AG09319 (cell line): ENCODE data around the gene RCOR2.

Experiments used
- DNase-seq: peaks from one replicate; pipeline ENCODE4 v3.0.0-alpha.2; 2010; ENCODE audit warnings: low read depth; ENCODE audit errors: extremely low read depth
- TF ChIP-seq, protein P1 (sequence below): IDR thresholded peaks from 2 replicates; pipeline ENCODE4 v1.5.1; 2011; ENCODE audit warnings: low read depth, mild to moderate bottlenecking, inconsistent platforms, low read length, moderate library complexity

RCOR2 gene

DNA sequence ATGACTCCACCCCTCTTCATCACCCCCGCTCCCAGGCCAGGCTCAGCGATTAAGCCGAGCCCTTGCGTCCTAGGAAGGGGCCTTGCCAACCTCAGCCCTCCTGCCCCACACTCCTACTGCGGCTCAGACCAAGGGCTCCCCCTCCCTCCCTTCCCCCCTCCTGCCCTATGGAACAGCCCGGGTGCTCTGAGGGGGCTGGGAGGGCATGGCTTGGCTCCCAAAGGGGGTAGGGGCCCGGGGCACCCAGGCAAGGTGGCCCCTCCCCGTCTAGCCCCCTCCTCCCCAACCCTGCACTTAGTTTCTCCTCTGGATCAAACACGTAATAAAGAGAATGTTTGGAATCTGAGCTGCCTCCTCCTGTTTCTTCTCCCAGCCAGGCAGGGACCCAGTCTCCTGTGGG is 6.3 kb downstream of the RCOR2 start:
- TF ChIP-seq, protein P1, sequence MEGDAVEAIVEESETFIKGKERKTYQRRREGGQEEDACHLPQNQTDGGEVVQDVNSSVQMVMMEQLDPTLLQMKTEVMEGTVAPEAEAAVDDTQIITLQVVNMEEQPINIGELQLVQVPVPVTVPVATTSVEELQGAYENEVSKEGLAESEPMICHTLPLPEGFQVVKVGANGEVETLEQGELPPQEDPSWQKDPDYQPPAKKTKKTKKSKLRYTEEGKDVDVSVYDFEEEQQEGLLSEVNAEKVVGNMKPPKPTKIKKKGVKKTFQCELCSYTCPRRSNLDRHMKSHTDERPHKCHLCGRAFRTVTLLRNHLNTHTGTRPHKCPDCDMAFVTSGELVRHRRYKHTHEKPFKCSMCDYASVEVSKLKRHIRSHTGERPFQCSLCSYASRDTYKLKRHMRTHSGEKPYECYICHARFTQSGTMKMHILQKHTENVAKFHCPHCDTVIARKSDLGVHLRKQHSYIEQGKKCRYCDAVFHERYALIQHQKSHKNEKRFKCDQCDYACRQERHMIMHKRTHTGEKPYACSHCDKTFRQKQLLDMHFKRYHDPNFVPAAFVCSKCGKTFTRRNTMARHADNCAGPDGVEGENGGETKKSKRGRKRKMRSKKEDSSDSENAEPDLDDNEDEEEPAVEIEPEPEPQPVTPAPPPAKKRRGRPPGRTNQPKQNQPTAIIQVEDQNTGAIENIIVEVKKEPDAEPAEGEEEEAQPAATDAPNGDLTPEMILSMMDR = no peak
- no peak for DNase-seq

DNA sequence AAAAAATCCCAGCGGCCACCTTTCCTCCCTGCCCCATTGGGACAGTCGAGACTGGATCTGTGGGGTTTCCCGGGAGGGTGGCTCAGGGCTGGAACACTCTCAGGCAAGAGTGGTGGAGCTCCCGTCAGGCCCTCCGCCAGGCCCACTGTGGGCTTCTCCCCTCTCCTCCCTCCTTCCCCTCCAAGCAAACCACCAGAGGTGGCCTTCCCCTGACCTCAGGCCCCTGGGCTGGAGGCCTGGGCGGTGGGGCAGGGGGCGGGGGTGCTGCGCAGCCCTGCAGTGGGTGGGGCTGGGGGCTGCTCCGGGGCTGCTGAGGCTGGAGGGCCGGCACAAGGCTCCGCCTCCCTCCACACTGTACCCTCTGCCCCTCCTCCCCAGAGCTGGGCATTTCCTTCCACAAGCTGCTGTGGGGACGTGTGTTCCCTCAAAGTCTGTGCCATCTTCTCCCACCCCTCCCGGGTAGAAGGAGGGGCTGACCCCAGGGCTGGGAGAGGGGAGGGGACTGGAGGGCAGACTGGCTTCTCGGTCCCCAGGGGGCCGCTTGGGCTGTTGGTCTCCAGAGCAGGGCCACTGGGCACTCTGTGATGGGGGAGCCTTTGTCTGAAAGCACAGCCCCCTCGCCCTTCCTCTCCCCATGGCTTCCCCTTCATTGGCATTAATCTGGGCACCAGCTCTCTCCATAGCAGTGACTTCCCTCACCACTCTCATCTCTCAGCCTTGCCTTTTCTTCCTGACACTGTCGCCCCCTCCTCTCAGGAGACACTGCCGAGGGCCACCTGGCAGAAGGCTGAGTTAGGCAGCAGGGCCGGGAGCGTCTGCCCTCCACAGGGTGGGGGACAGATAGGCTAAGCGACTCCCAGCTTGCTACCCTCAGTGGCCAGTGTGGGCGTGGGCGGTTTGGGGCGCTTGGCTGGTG is 7.1 kb downstream of the RCOR2 start:
- TF ChIP-seq, protein P1 = no peak
- DNase-seq = no peak

DNA sequence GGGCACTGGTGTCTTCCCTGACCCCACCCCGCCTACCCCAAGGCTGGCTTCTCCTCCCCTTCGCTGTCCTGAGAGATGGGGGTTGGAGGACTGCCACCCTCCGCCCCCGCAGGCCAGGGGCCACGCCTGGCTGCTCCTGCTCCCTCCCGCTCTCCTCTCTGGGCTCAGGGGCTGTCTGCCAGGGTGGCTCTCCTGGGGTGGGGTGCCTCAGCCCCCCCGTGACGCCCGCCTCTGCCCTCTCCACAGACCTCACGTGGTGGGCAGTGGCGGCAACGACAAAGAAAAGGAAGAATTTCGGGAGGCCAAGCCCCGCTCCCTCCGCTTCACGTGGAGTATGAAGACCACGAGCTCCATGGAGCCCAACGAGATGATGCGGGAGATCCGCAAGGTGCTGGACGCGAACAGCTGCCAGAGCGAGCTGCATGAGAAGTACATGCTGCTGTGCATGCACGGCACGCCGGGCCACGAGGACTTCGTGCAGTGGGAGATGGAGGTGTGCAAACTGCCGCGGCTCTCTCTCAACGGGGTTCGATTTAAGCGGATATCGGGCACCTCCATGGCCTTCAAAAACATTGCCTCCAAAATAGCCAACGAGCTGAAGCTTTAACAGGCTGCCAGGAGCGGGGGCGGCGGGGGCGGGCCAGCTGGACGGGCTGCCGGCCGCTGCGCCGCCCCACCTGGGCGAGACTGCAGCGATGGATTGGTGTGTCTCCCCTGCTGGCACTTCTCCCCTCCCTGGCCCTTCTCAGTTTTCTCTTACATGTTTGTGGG is 8.1 kb downstream of the RCOR2 start:
- TF ChIP-seq, protein P1 = no peak
- no peak for DNase-seq

DNA sequence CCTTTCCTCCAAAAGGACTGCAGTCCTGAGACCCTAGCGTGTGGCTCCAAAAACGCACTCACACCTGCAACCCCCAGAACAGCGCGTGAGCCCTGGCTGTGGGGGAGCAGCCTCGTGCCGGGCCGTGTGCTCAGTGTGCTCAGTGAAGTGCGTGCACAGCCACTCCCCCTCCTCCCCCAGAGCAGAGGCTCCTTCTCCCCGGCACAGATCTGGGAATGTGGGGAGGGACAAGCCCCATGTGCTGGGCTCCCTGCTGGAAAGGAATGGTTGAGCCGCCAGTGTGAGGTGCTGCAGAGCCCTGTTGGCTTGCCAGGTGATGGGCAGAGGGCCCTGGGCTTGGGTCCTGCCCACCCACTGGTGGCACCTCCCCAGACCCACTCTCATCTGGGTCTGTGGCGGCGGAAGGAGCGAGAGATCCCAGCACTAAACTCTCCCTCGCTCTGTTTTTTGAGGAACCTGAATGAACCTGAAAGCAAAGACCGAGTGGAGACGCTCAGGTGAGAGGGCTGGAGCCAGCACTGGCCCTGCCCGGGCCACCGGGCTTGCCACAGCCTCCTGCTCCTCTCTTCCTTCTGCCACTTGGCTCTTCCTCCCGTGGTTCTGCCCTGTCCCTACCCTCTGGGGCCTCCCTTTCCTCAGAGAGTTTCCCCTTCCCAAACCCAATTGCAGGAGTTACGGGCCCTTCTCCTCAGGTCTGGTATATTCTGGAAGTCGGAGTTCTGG is 9.0 kb downstream of the RCOR2 start:
- no peak for DNase-seq
- TF ChIP-seq, protein P1 = no peak

DNA sequence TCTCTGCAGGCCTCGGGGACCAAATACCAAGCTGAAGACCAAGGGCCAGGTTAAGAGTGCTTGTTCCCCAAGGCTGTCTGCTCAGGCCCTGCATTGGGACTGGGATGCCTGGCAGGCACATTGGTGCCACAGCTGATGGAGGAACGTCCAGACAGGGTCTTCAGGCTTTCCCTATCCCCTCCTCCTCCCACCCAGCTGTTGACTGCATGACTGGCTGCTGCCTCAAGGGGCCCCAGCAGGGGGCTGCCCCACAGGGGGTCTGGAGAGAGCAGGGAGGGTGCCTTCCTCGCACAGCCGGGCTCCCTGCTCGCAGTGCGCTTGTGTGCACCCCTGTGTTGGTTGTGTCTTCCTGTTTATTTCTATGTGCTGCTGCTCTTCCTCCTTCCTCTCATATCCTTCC is 9.9 kb downstream of the RCOR2 start:
- TF ChIP-seq, protein P1 = no peak
- no peak for DNase-seq

DNA sequence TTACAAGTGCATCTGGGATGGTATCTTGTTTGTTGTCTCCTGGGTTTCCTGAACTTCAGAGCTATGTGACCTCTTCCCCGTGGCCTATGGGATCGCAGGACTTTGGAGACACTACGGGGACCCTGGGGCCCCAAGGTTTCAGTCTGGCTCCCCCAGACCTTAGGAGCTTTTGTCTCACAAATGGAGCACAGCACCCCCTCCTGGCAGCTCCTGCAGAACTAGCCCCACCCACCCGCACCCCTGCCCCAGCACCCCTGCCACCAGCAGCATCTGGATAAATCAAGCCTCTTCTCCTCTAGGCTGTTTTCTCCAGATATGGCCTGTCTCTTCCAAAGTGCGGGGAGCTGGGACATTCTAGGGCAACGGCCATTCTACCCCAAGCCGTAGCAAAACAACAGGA is 10.4 kb downstream of the RCOR2 start:
- TF ChIP-seq, protein P1 = peak; percentile 20
- no peak for DNase-seq

DNA sequence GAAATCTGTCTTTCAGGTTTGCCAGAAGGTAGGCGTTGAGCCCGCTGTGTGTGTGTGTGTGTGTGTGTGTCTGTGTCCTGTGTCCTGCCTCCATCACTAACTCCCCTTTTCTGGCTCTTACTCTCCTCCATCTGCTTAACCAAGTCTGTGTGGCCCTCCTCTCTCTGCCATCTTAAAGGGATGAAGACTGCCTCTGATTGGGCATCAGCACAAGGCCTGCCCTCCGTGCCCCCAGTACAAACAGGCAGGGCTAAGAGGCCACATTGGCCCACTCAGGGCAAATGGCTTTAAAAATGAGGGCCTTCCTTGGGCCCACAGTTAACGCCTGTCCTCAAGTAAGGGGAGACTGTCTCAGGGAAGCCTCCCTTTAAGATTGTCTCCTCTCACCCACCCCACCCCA is 10.9 kb downstream of the RCOR2 start:
- TF ChIP-seq, protein P1 = no peak
- no peak for DNase-seq
